Measurements from ENCODE around the gene NFIC. TPM values are rescaled to one million over a fixed set of nuclear protein-coding genes. Genes with fewer than 3 reads are reported as not detected.

Gene NFIC
- 24.4 and 34.2 TPM in 2 replicates for total RNA-seq

DNA sequence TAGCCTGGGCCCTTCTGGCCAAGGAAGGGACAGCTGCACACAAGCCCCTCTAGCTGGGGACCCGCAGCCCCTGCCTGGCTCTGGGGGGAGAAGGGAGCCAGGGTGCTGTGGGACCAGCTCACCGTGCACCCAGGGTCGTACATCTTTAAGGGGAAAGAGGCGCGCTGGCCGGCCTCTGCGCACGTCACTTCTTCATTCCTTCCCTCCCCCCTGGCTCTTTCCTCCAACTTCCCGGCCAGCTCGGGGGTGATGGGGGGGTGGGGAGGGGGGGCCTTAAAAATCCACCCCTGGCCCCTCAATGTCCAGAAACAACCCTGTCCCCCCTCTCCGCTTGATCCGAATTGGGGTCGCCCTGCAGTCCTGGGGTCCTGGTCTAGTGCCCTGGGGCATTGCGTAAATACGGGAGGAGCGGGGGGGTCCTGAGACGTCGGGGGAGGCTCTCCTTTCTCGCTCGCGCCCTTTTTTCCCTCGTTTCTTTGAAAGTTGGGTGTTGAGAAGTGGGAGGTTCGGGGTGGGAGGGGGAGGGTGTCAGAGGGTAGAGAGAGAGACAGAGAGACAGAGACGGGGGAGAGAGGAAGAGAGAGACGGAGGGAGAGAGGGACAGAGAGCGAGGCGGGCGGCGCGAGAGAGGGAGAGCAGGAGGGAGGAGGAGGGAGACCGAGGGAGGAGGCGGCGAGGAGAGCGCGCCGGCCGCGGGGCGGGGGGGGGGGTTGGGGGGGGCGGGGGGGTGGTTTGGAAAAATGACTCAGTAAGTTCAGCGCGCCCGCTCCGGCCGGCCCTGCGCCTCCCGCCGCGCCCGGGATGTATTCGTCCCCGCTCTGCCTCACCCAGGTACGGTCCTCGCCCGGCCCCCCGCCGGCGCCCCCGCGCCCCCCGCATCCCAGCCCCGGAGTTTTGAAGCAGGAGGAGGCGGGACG is at the start of gene NFIC:
Gene NFIC, plus strand, starts transcription at position 748 of the 917 bp plus-strand sequence. Its CDS starts 54 bp downstream, at position 802.

DNA sequence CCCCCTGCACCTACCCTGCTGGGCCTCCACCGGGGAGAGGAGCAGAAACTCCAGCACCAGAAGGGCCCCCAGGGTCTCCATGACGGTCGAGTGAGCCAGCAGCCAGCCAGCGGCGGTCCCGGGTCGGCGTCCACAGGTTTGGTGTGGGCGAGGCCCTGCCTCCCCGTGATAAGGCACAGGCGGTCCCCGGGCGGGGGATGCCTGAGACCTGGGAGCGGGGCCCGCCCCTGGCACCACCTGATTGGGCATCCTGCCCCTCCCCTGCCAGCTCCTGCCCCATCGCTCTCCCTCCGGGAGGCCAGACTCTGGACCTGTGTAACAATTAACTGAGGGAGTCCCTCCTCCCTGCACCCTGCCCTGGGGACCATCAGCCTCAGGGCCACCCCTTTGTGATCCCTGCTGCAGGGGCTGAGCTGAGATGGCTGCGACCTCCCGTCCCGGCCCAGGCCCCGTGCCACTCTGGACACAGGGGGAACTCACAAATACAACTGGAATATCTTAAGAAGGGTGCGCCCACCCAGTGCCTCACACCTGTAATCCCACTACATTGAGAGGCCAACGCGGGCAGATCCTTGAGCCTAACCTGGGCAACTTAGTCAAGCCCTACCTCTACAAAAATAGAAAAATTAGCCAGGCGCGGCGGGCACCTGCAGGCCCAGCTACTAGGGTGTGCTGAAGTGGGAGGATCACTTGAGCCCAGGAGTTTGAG is 114.2 kb downstream of the NFIC start, which contains the start of gene SMIM24:
Gene SMIM24, minus strand, starts transcription at position 143 of the 709 bp plus-strand sequence. Its CDS starts 62 bp downstream, at position 81.

DNA sequence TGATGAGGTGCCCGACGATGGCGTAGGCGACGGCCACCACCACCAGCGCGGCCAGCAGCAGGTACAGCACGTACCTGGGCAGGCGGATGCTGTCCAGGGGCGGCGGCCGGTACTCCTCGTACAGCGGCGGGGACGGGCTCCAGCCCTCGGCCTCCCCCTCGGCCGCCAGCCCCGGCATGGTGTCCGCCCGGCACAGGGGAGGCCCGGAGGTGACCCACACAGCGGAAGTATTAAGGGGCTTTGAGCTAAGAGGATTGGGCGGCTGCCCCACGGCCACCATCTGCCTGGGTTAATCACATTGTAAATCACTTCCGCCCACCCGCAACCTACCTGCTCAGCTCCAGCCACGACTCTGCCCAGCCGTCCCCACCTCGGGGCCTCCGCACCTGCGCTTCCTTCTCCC is 116.8 kb downstream of the NFIC start, which contains the start of gene SMIM44:
Gene SMIM44, minus strand, starts transcription at position 216 of the 403 bp plus-strand sequence. Its CDS starts 38 bp downstream, at position 178.

DNA sequence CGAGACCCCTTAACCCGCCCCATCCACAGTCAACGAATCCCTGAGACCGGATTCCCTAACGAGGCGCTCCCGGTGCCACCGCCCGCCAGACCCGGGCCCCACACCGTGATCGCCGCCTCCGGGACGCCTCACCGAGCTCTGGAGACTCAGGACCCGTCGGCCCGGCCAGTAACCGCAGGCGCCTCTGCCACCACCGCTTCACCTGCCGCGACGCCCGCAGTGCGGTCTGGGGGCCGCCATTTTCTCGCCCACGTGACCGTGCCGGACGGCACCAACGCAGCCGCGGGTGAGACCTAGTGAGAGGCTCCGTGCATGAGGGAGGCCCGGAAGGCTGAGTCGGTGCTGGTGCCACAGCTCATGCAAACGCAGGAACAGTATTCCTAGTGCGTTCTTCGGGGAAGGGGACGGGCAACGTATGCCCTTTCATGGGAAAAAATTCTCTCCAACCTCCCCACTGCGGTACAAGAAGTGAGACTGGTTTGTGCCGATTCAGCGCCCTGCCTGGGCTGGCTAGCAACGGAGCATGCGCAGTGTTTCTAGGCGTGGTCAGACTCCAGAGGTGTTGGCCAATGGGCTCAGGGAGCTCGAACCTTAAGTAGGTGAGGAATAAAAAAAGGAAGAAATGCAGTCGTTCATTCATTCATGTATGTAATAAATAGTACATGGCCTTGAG is 134.2 kb downstream of the NFIC start, which contains the start of gene DOHH:
Gene DOHH, minus strand, starts transcription at position 246 of the 673 bp plus-strand sequence. CDS start 3,860 bp downstream, outside the sequence.

DNA sequence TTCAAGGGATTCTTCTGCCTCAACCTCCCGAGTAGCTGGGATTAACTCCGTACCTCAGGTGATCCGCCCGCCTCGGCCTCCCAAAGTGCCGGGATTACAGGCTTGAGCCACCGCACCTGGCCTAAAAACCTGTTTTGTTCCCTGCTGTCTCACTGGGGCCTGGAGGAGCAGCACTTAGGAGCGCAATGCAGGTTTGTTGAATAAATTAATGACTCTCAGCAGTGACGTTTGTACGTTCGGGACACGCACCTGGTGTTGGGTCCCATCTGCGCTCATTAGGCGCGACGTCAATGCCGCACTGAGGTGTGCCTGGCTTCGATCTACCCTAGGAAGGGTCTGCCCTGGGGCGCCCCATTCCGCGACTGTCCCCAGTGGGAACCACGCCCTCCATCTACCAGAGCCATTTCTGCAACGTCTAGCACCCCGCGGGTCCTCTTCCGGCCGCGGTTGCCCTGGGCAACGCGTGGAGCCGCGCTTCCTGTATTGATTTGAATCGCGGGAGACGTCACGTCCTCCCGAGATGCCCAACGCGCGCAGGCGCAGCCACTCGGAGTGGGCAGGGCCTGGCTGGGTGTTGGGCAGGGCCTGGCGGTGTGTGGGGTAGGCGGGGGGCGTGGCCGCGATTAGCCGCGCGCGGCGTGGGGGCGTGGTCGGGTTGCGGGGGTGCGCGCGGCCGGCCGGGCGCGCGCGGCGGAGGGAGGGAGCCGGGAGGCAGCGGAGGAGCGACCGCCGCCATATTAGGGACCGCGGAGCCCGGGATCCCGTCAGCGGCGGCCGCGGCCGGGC is 139.4 kb downstream of the NFIC start, which contains the start of gene FZR1:
Gene FZR1, plus strand, starts transcription at position 714 of the 786 bp plus-strand sequence. CDS start 16,679 bp downstream, outside the sequence.

Other genes starting within 250 kb of the NFIC start
- 0.44 TPM in 1 of 2 replicates, not detected in the other for gene GNA15, start 230.6 kb upstream of the NFIC start, total RNA-seq
- gene S1PR4, start 187.8 kb upstream of the NFIC start, total RNA-seq, result 0.73 and 1.5 TPM in 2 replicates
- 90.3 and 94.6 TPM in 2 replicates for gene NCLN, start 180.7 kb upstream of the NFIC start, total RNA-seq
- not detected in 2 replicates for gene CELF5, start 141.9 kb upstream of the NFIC start, total RNA-seq
- gene SMIM24, start 113.9 kb downstream of the NFIC start, total RNA-seq, result not detected in 2 replicates
- not detected in 2 replicates for gene SMIM44, start 116.9 kb downstream of the NFIC start, total RNA-seq
- gene DOHH, start 134.1 kb downstream of the NFIC start, total RNA-seq, result 30.4 and 35.4 TPM in 2 replicates
- 39.8 and 47.2 TPM in 2 replicates for gene FZR1, start 139.7 kb downstream of the NFIC start, total RNA-seq
- not detected in 2 replicates for gene TEKTIP1, start 172.6 kb downstream of the NFIC start, total RNA-seq
- gene MFSD12, start 191.0 kb downstream of the NFIC start, total RNA-seq, result 92.6 and 116 TPM in 2 replicates
- gene HMG20B, start 206.4 kb downstream of the NFIC start, total RNA-seq, result 131 and 144 TPM in 2 replicates
- gene GIPC3, start 218.9 kb downstream of the NFIC start, total RNA-seq, result 1.4 TPM in 2 replicates
- gene TBXA2R, start 240.3 kb downstream of the NFIC start, total RNA-seq, result 8.5 and 9.3 TPM in 2 replicates